Measurements from ENCODE around the gene CXCR4. TPM values are rescaled to one million over a fixed set of nuclear protein-coding genes. Genes with fewer than 3 reads are reported as not detected.
"Not testable (repeated sequence)": the region's sequence is repeated elsewhere in the genome, so short reads cannot be mapped to it uniquely, and the experiment has no call there.

Gene CXCR4
- polyA plus RNA-seq, 1 donor: 30.0 TPM

GRCh38 chr2:136072621-136073020 lies 45.3 kb downstream of the CXCR4 start:
- no peak for DNase-seq

- not testable (repeated sequence) for DNase-seq
These were observed 46.1 kb downstream of the CXCR4 start for GRCh38 chr2:136071887-136072286.

DNA sequence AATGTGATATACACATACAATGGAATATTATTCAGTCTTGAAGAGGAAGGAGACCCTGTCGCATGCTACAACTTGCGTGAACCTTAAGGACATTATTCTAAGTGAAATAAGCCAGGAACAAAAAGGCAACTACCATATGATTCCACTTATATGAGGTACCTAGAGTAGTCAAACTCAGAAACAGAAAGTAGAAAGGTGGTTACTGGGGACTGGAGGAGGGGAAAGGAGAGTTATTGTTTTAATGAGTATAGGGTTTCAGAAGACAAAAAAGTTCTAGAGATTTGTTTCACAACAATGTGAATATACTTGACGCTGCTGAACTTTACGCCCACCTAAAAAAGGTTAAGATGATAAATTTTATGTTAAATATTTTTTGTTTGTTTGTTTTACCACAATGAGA lies 47.0 kb downstream of the CXCR4 start:
- no peak for DNase-seq

DNA sequence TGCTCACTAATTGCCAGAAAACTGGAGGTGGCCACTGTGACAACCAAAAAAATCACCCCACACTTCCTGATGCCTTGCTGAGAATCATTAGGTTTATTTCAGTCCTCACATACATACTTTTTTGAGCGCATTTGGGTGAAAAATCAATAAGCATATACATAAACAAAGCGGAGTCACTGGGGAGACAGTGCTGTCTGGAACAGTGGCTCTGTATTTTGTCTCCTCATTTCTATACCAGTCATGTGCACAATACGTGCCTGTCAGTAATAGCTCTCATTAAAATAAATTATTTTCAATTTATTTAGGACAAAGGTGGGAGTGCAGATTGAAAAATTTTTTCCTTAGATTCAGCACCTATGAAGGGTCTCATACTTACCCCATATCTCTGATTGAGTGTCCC lies 48.2 kb downstream of the CXCR4 start:
- DNase-seq: no peak

DNA sequence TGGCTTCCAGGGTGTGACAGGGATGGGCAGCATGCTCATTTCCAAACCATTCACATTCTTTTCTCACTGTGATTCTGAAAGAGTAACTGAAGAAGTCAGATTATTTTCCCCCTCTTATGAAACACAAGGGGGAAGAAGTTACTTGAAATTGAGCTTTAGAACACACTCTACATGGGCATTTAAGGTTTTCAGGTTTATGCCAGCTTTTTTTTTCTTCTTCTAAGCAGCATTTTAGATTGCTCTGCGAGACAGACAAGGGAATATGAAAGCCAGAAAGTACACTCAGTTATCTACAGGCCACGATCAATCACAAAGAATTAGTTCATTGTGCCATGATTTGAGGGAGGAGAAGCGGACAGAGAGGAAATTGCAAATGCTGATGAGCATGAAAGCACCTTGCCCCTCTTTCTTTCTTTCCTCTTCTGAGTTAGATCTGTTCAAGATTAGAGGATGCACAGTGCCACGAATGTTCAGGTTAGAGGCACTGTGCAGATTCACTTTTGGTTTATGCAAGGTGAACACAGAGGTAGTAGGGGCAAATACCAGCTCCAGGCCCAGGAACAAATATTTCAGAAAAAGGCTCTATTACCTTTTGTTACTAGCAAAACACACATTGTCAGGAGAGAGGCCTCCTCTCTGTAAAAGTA lies 49.2 kb downstream of the CXCR4 start:
- no peak for DNase-seq

DNA sequence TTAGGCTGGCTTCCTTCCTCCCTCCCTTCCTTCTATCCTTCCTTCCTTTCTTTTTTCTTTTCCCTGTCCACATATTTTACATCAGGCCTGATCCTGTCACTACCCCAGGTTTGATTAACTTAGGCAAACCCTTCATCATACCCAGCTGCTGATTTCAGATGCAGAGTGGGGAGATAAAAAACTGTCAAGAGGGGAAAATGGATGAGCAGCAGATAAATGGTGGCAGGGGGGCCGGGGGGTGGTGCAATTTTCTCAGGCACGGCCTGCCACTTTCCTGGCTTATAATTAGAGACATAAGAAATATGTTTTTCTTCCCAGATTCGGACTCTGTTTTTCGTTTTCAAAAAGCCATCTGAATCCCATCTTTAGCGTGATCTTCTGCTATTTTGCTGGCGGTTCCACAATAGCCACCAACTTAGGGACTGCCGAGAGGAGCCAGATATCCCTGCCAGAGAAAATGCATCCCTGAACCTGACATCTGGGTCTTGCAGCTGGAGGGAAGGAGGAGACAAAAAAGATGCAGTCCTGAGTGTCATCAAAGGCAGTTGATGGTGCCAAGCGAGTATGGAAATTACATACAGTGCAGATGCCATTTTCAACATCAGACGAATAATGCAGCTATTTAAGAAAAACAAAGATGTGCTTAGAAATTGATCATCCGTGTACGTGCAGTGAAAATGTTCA lies 49.9 kb downstream of the CXCR4 start:
- no peak for DNase-seq

- DNase-seq: no peak
These were observed 50.5 kb downstream of the CXCR4 start for GRCh38 chr2:136067459-136067858.

DNA sequence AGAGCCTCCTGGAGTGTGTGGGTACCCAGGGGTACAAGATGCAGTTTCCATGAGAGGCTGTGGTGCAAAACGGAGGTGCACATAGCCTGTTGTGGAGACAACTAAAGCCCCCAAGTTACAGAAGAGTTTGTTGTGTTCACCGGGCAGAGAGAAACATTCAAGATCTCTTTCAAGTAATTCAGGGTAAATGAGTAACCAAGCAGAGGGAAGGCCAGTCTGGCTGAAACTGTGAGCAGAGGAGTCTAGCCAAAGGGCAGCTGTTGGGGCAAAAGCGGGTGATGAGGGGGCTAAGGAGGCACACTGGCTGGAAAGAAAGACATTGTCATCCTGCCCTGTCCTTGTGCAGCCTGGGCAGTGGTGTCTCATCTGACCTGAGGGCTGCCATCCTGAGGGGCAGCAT lies 52.0 kb downstream of the CXCR4 start:
- no peak for DNase-seq

DNA sequence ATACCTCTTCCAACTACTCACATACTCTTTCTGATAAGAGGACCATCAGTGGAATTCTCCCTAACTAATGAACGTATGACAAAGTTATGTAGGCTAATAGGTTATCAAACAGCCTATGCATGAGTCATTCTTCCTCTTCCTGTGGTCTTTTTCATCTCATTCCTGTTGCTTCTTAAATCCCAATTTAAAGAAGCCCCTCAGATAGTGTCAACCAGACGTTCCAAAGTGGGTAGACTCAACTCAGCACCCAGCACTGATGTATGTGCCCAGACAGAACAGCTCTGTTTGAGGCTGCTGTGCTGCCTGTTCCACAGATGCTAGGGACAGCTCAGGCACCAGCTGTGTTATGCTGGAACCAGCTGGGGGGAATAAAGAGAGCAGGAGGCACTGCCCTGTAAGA lies 52.6 kb downstream of the CXCR4 start:
- no peak for DNase-seq

Other genes starting within 250 kb of the CXCR4 start
- gene MCM6, start 241.7 kb downstream of the CXCR4 start, polyA plus RNA-seq (ENCODE audit: insufficient read length): 19.0 TPM
- gene DARS1, start 132.5 kb downstream of the CXCR4 start, polyA plus RNA-seq (ENCODE audit: insufficient read length): 92.6 TPM